Hepatocyte (in vitro differentiated cells): ENCODE results near the gene ZNF431. TPM values are rescaled to one million over a fixed set of nuclear protein-coding genes. Genes with fewer than 3 reads are reported as not detected.

Experiments used
- DNase-seq: peaks from one replicate; pipeline ENCODE4 v3.0.0-alpha.2; 2016; ENCODE audit warnings: low spot score
- H2AFZ ChIP-seq: fragments of 200-600 bp; sonication (generic); 2 replicates; pipeline ENCODE4 v1.6.0; 2016; ENCODE audit warnings: antibody characterized with exemption, mild to moderate bottlenecking
- H3K27ac ChIP-seq: fragments of 200-600 bp; sonication (generic); 2 replicates; pipeline ENCODE4 v1.5.1; 2016; ENCODE audit warnings: mild to moderate bottlenecking
- H3K27me3 ChIP-seq: fragments of 200-600 bp; sonication (generic); 2 replicates; pipeline ENCODE4 v1.6.1; 2016
- H3K36me3 ChIP-seq: fragments of 200-600 bp; sonication (generic); replicated peaks from 2 replicates; pipeline ENCODE4 v1.5.1; 2016; ENCODE audit warnings: low read depth; ENCODE audit not compliant: insufficient read depth
- H3K4me1 ChIP-seq: fragments of 200-600 bp; sonication (generic); 2 replicates; pipeline ENCODE4 v1.5.1; 2016; ENCODE audit warnings: mild to moderate bottlenecking, moderate library complexity; ENCODE audit not compliant: insufficient read depth
- H3K4me2 ChIP-seq: fragments of 200-600 bp; sonication (generic); 2 replicates; pipeline ENCODE4 v1.6.0; 2016
- H3K4me3 ChIP-seq: fragments of 200-600 bp; sonication (generic); 2 replicates; pipeline ENCODE4 v1.5.1; 2016; ENCODE audit warnings: mild to moderate bottlenecking
- H3K79me2 ChIP-seq: fragments of 200-600 bp; sonication (generic); 2 replicates; pipeline ENCODE4 v1.6.0; 2017; ENCODE audit warnings: mild to moderate bottlenecking
- H3K9me2 ChIP-seq: fragments of 200-600 bp; sonication (generic); replicated peaks from 2 replicates; pipeline ENCODE4 v1.6.0; 2017; ENCODE audit warnings: mild to moderate bottlenecking; ENCODE audit not compliant: insufficient read depth
- H3K9me3 ChIP-seq: fragments of 200-600 bp; sonication (generic); 2 replicates; pipeline ENCODE4 v1.5.1; 2016; ENCODE audit warnings: low read depth, mild to moderate bottlenecking
- H4K20me1 ChIP-seq: fragments of 200-600 bp; sonication (generic); 2 replicates; pipeline ENCODE4 v1.6.0; 2016; ENCODE audit warnings: mild to moderate bottlenecking; ENCODE audit not compliant: insufficient read depth, poor library complexity, severe bottlenecking
- EZH2 ChIP-seq: fragments of 200-600 bp; sonication (generic); IDR thresholded peaks from 2 replicates; pipeline ENCODE4 v1.6.1; 2016; ENCODE audit warnings: antibody characterized with exemption, mild to moderate bottlenecking, borderline replicate concordance
- EZH2phosphoT487 ChIP-seq: fragments of 200-600 bp; sonication (generic); IDR thresholded peaks from one replicate; pipeline ENCODE4 v1.6.1; 2018; ENCODE audit warnings: antibody characterized with exemption, mild to moderate bottlenecking, low read depth, moderate library complexity; ENCODE audit not compliant: unreplicated experiment, severe bottlenecking
- WGBS: methylation state at CpG from one replicate; pipeline ENCODE4 v1.1.6; 2016; ENCODE audit warnings: low lambda C conversion rate; ENCODE audit errors: missing lambda C conversion rate; 5-methylcytosine and 5-hydroxymethylcytosine counted together
- polyA plus RNA-seq: library from polyadenylated mRNA; unstranded; fragments of >200 nt; fragmentation: Nextera tagmentation; extraction: Ambion mirVana; gene quantifications from 2 replicates; pipeline ENCODE4 v1.2.1, GENCODE V29; 2016
- total RNA-seq: library from RNA; depleted of rRNA; stranded (reverse); fragments of >200 nt; gene quantifications from 2 replicates; pipeline ENCODE4 v1.2.3, GENCODE V29; 2014
- TF ChIP-seq, protein P1 (sequence below): fragments of 200-600 bp; sonication (generic); IDR thresholded peaks from 2 replicates; pipeline ENCODE4 v1.5.1; 2016; ENCODE audit warnings: antibody characterized with exemption, mild to moderate bottlenecking; ENCODE audit not compliant: poor library complexity

The ZNF431 gene
- total and polyA plus RNA-seq, 2 experiments from 2014 or later = 8.8 to 11.4 TPM

- no peak for DNase-seq
- Histone ChIP-seq H3K79me2 (peaks cover 68% of the 10 kb centered on the region), H3K9me3 (no peaks in the 10 kb centered on the region), H3K4me2 (no peak overlapping the region), H4K20me1 (no peaks in the 10 kb centered on the region), H3K27me3 (no peaks in the 10 kb centered on the region), H3K4me3 (no peak overlapping the region), H3K4me1 (no peaks in the 10 kb centered on the region), H3K36me3 (peaks cover 2% of the 10 kb centered on the region), H3K9me2 (no peaks in the 10 kb centered on the region), H3K27ac (no peak overlapping the region), H2AFZ (no peak overlapping the region)
- TF ChIP-seq, protein P1, sequence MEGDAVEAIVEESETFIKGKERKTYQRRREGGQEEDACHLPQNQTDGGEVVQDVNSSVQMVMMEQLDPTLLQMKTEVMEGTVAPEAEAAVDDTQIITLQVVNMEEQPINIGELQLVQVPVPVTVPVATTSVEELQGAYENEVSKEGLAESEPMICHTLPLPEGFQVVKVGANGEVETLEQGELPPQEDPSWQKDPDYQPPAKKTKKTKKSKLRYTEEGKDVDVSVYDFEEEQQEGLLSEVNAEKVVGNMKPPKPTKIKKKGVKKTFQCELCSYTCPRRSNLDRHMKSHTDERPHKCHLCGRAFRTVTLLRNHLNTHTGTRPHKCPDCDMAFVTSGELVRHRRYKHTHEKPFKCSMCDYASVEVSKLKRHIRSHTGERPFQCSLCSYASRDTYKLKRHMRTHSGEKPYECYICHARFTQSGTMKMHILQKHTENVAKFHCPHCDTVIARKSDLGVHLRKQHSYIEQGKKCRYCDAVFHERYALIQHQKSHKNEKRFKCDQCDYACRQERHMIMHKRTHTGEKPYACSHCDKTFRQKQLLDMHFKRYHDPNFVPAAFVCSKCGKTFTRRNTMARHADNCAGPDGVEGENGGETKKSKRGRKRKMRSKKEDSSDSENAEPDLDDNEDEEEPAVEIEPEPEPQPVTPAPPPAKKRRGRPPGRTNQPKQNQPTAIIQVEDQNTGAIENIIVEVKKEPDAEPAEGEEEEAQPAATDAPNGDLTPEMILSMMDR = no peak
- TF ChIP-seq EZH2phosphoT487 (no peak), EZH2 (no peak)
- 97% methylated on average over 6 of the region's 6 CpGs for WGBS
Observed at GRCh38 chr19:21149877-21150276, 8.0 kb downstream of the ZNF431 start.

- 100% methylated on average over 1 of the region's 1 CpG for WGBS
- no peaks in the 10 kb centered on the region for H3K27me3 ChIP-seq
- H2AFZ ChIP-seq = no peak overlapping the region
- no peak for DNase-seq
- TF ChIP-seq, protein P1 = no peak
- TF ChIP-seq EZH2 = no peak
- TF ChIP-seq EZH2phosphoT487 = no peak
- no peak overlapping the region for H3K27ac ChIP-seq
- peaks cover 73% of the 10 kb centered on the region for H3K79me2 ChIP-seq
- no peaks in the 10 kb centered on the region for H3K4me1 ChIP-seq
- no peaks in the 10 kb centered on the region for H3K9me2 ChIP-seq
- H3K4me2 ChIP-seq = no peak overlapping the region
- no peaks in the 10 kb centered on the region for H3K9me3 ChIP-seq
- H3K36me3 ChIP-seq = peaks cover 2% of the 10 kb centered on the region
- H4K20me1 ChIP-seq = no peaks in the 10 kb centered on the region
- H3K4me3 ChIP-seq = no peak overlapping the region
Observed at GRCh38 chr19:21151460-21151859, 9.6 kb downstream of the ZNF431 start.

GRCh38 chr19:21158523-21159135 is 16.8 kb downstream of the ZNF431 start:
- DNase-seq = no peak
- Histone ChIP-seq H3K4me1 (no peaks in the 10 kb centered on the region), H3K9me3 (no peaks in the 10 kb centered on the region), H3K9me2 (no peaks in the 10 kb centered on the region), H2AFZ (no peak overlapping the region), H3K4me3 (no peak overlapping the region), H3K27me3 (no peaks in the 10 kb centered on the region), H3K79me2 (peaks cover 85% of the 10 kb centered on the region), H3K36me3 (no peaks in the 10 kb centered on the region), H4K20me1 (no peaks in the 10 kb centered on the region), H3K4me2 (no peak overlapping the region), H3K27ac (no peak overlapping the region)
- 100% methylated on average over 1 of the region's 1 CpG for WGBS
- TF ChIP-seq EZH2 (no peak), EZH2phosphoT487 (no peak)
- TF ChIP-seq, protein P1 = no peak
